ENCODE measurements around the gene MTUS2. TPM values are rescaled to one million over a fixed set of nuclear protein-coding genes. Genes with fewer than 3 reads are reported as not detected.

Gene MTUS2
- total and polyA plus RNA-seq, 10 of the 15 experiments (the other 5 are each of a cell fraction or from before 2014, with no cell fraction given), result under 0.01 to 0.05 (median 0.02) TPM; not detected in 6

GRCh38 chr13:29073755-29074154 lies 253.6 kb downstream of the MTUS2 start:
- ATAC-seq (no peak), DNase-seq (ENCODE audit: low read depth, low spot score) (no peak), FAIRE-seq (no peak)
- in situ Hi-C loops (cut with MboI), result no loop called here
- Histone ChIP-seq H3K9me3 (replicated peaks; ENCODE audit: control insufficient read depth, insufficient read depth, low read length) (no peaks in the 10 kb centered on the region; the same call in 2 of the 3 replicates), H3K27ac (ENCODE audit: control insufficient read depth, insufficient read depth) (no peak overlapping the region), H3K4me2 (ENCODE audit: control insufficient read depth, insufficient read depth) (no peak overlapping the region), H4K20me1 (ENCODE audit: control insufficient read depth, insufficient read depth) (no peaks in the 10 kb centered on the region), H3K4me1 (ENCODE audit: control insufficient read depth, insufficient read depth, low read length) (no peaks in the 10 kb centered on the region), H3K36me3 (ENCODE audit: control insufficient read depth in 2 of 2, insufficient read depth in 2 of 2, low read length in 1 of 2) (no peaks in the 10 kb centered on the region), H3K27me3 (replicated peaks in 1 of 2; ENCODE audit: control insufficient read depth in 2 of 2, insufficient read depth in 2 of 2, low read length in 1 of 2) (no peaks in the 10 kb centered on the region), H3K9ac (ENCODE audit: control insufficient read depth, insufficient read depth, low read length) (no peak overlapping the region), H3K4me3 (no peak overlapping the region), H3K79me2 (ENCODE audit: control insufficient read depth, insufficient read depth, low read length) (no peaks in the 10 kb centered on the region), H2AFZ (ENCODE audit: control insufficient read depth, low read depth, low read length) (no peak overlapping the region)
- CTCF ChIA-PET, result no interaction called here
- TF ChIP-seq RFX5 (IDR thresholded peaks at IDR 0.05; ENCODE audit: low read depth, low read length), result no peak
- TF ChIP-seq ZNF24 (IDR thresholded peaks at IDR 0.05), result no peak
- TF ChIP-seq GABPA (IDR thresholded peaks at IDR 0.05; ENCODE audit: low read depth), result no peak
- no peak for TF ChIP-seq NR2F1 (conservative IDR thresholded peaks at IDR 0.05)
- TF ChIP-seq ESRRA (IDR thresholded peaks at IDR 0.05; ENCODE audit: low read length), result no peak
- no peak for TF ChIP-seq CHD2 (IDR thresholded peaks at IDR 0.05; ENCODE audit: borderline replicate concordance, low read depth, low read length)
- TF ChIP-seq USF2 (IDR thresholded peaks at IDR 0.05; ENCODE audit: borderline replicate concordance, low read depth, low read length), result no peak
- intact Hi-C loops (cut with micrococcal nuclease; ENCODE audit: unreplicated experiment), result no loop called here
- SMC1A ChIA-PET (ENCODE audit: uncharacterized antibody, unreplicated experiment), result no interaction called here
- RAD21 ChIA-PET (ENCODE audit: unreplicated experiment), result no interaction called here
- 12% methylated on average over 3 of the region's 3 CpGs for WGBS (ENCODE audit: insufficient coverage, insufficient replicate concordance, low lambda C conversion rate, missing lambda C conversion rate)
- no TSS peak for BruUV-seq (replicated peaks)
- POLR2A ChIA-PET, result no interaction called here
